Measurements from ENCODE around the gene LOC128125822. TPM values are rescaled to one million over a fixed set of nuclear protein-coding genes. Genes with fewer than 3 reads are reported as not detected.
"Not testable (repeated sequence)": the region's sequence is repeated elsewhere in the genome, so short reads cannot be mapped to it uniquely, and the experiment has no call there.

Gene LOC128125822

DNA sequence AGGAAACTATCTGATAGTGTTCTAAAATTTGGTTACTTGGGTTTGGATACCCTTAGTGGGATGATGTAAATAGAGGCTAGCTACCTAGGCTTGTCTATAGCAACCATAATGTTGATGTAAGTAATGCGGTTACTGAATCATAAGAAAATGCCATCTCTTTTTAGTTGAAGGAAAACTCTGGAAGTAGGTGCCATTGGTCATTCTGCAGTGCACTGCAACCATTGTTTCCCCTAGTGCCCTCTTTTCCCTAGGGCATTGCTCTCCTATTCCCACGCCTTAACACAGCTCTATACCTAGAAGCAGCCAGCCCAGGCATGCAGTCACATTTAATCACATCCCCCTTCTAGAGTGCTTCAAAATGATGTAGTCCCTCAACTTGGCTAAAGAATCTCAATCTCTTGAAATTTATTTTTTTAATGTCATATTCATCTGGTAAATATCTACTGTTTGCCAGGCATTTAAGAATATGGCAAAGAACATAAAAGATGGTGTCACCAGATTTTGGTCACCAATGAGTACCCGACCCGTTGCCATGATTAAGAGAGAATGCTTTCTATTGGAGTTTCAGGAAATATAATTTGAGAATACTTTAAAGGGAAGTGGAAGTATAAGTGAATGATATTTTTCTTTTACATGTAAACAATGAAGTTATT, 10.4 kb downstream of the LOC128125822 start:
- no peak for DNase-seq

DNA sequence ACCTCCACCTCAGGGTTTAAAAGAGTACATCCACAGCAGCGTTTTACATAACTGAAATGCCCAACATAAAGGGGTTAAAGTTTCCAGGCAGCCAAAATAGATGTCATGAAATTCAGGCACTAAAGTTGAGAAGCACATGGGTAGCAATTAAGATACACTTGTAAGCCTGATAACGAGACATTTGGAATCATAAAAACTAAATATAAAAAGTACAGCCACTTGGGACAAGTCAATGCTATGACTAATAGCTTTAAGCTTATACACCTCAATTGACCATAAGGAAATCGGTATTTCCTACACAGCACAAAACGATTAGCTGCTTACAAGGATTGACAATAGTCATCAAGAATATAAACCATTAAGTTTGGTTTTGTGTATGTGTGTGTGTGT, 11.8 kb downstream of the LOC128125822 start:
- DNase-seq = no peak

DNA sequence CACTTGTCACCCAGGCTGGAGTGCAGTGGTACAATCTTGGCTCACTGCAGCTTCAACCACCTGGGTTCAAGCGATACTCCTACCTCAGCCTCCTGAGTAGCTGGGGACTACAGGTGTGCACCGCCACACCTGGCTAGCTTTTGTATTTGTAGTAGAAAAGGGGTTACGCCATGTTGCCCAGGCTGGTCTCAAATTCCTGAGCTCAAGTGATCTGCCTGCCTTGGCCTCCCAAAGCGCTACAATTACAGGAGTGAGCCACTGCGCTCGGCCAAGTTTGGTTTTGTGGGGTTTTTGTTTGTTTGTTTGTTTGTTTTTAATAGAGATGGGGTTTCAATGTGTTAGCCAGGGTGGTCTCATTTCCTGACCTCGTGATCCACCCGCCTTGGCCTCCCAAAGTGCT, 12.3 kb downstream of the LOC128125822 start:
- DNase-seq = no peak

DNA sequence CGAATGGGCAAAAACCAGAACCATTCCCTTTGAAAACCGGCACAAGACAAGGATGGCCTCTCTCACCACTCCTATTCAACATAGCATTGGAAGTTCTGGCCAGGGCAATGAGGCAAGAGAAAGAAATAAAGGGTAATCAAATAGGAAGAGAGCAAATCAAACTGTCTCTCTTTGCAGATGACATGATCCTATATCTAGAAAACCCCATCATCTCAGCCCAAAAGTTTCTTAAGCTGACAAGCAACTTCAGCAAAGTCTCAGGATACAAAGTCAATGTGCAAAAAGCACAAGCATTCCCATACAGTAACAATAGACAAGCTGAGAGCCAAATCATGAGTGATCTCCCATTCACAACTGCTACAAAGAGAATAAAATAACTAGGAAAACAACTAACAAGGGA, 13.4 kb downstream of the LOC128125822 start:
- not testable (repeated sequence) for DNase-seq

DNA sequence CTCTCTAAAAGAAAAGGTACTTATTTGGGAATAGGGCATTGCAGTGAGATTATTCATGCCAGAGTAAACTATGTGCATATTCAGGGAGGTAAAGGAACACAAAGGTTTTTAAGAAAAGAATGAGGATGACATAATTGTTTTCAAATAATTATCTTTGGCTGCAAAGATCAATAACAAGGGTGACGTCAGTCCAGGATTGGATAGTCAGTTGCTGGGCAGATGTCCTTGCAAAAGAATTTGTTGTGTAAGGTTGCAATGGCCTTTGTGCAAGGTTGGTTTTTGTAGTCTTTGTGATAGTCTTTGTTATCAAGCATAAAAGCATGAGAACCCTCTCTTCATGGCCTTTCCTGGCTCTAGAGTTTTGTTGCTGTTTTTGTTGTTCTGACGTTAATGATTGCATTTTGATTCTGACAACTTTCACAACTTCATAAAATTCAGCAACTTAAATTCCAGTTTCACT, 17.7 kb downstream of the LOC128125822 start:
- no peak for DNase-seq

DNA sequence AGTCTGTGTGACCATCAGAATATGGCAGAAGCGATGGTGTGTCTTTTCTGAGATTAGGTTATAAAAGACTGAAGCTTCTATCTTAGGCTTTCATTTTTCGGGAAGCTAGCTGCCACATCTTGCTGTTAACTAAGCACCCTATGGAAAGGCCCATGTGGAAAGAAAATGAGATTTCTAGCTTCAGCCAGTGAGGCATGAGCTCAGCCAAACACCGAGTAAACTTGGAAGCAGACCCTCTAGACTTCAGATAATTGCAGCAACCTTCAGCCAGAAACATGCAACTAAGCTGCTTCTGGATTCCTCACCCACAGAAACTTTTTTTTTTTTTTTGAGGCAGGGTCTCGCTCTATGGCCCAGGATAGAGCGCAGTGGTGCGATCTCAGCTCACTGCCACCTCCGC, 20.6 kb downstream of the LOC128125822 start:
- no peak for DNase-seq

DNA sequence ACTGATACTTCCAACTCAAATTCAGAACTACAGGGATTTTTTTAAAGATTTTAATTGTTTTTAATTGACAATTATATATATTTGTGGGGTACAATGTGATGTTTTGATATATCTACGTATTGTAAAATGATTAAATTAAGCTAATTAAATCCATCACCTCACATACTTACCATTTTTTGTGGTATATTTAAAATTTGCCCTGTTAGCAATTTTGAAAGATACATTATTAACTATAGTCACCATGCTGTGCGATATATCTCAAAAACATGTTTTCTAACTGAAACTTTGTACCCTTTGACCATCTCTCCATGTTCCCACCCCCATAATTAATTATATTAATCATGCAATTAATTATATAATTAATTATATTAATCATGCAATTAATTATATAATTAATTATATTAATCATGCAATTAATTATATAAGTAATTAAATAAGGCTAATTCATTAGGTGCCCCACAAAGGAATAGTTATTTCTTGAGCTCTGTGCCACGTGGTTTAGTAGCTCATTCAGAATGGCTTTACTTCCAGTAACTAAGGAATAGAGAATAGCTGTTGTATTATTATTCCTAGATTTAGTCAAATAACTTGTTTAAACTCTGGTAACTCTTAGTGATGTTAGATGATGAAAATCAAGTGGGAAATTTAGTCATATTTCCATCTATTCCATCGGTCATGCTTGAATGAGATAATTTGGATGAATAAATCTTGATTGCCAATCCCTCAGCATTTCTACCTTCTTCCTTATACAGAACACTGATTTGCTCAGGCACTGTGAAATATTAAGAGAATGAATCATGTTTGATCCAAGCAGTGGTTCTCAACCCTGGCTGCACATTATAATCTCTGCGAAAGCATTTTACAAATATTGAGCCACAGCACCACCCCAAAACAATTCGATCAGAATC, 25.1 kb downstream of the LOC128125822 start:
- no peak for DNase-seq

DNA sequence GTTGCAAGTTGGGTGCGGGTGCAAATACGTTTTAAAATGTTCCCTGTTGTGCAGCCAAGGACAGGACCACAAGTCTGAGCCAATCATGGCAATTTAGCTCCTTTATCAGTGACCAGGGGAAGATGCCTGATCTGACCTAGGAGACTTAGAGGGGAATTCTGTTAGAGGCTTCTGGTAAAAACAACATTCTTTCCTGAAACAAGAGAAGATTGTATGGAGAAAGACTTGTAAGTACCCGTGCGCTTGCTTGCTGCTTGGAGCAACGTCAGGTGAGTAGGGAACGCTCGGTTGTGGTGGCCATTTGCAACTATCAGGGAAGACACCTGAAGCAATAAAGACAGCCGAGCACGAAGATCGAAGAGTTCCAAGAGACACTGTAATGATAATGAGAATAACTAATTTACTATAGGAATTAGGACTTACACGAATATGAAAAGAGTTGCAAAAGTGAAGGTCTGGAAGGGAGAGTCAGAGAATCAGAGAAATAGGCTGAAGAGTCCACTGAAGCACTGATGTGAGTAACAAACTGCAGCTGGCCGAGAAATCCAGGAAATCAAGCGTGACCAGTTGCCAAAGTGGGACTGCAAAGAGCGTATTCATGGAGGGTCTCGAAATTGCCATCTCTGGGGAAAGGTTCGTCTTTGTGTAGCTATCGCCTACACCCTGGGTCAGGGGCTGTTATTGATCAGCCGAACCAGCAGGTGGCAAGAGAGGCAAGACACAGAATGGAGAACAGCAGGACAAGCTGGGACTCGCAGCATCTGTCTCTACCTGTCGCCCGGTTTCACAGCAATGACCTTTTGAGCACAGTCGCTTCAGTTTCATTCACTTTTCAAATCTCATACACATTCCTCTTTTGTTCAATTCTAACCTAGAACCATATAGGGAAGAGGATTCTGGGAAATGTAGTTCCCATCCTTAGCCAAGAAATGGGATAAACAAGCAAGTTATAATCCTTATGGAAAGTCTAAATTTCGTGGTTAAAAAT, 26.1 kb downstream of the LOC128125822 start:
- peak; percentile 69 to 75 for DNase-seq

DNA sequence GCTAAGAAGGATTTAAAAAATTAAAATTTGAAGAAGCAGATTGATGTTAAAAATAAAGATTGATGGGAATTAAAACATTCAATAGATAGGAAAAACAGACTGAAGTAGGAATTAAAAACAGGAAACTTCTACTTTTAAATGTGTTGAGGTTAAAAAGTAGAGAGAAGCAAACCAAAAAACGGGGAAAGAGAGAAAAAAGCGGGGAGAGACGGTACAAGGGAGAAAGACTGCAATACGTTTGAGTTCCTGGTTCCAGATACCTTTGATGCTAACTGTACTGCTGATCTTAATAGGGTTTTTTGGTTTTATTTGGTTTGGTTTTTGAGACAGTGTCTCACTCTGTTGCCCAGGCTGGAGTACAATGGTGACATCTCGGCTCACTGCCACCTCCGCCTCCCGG, 27.0 kb downstream of the LOC128125822 start:
- no peak for DNase-seq

DNA sequence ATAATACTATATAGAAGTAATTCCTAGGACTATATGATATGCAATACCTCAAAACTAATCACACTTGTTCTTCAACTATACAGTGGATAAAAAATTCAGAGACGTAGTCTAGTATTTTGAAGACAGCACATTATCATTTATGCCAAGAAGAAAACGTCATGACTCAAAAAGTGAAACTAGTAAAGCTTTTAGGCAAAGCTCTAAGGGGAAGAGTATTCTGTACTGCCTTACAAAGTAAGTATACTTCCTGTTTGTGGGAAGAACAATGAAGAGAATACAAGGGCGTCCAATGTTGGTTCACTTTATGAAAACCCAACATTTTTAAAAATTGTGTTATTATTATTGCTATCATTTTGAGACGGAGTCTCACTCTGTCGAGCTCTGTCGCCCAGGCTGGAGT, 27.9 kb downstream of the LOC128125822 start:
- DNase-seq = no peak

DNA sequence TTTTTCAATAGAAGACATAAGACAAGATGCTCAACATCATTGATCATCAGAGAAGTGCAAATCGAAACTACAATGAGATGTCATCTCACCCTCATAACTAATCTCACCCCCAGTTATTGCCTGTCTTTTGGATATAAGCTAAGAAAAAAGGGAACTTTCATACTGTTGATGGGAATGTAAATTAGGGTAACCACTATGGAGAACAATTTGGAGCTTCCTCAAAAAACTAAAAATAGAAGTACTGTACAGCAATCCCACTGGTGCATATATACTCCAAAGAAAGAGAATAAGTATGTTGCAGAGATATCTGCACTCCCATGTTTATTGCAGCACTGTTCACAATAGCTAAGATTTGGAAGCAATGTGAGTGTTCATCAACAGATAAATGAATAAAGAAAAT, 37.0 kb downstream of the LOC128125822 start:
- DNase-seq = no peak

DNA sequence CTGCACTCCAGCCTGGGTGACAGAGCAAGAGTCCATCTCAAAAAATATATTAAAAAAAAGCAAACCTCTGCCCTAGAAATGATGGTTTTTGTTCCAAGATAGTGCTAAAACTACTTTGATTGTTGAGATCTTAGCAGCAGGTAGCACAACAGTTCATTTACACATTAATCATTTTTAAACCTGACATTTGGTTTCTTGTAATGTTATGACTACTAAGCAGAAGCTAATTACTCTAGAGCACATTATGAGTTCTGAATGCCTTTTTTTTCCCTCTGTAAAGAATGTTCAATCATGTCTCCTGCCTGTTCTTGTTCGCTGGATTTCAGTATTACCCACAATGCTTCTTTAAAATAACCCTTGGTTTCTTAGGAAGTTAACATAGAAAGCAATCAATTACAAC, 38.7 kb downstream of the LOC128125822 start:
- no peak for DNase-seq

DNA sequence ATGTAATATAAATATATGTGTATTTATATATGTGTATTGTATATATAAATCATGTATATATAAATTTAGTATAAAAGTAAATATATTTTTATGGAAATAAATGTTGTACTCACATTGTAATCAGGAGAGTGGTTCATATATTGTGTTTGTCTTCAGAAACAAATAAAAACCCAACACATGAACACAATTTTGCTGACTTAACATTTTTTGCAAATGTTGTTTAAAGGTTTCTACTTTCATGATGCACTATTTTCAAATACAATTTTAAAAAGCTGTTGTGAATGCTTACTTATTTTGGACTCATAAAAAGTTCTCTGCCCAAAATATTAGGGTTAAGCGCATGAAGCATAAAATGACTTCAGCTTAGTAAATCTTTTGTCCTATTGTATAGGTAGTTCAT, 39.3 kb downstream of the LOC128125822 start:
- no peak for DNase-seq

DNA sequence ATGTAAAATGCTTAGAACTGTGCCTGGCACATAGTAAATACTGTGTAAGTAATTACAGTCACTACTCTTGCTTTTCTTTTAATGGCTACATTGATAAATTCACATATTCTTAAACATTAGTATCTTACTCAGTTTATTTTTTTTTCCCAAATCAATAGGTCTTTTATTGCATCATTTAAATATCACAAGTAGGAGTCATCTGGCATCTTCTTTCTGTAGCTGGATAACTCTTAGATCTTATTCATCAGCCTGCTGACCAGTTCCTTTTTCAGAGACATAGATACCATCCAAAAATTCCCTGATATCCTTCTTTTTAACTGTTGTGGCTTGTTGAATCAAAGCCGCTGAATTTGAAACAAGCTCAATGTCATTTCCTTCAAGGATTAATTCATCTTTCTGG, 43.3 kb downstream of the LOC128125822 start:
- DNase-seq = no peak

Other genes with a start within 250 kb of the LOC128125822 start
- 100 to 1,000 TPM in 1 of 5 donors, 10 to 100 TPM in 4; 49.1 to 104 (median 83.5) TPM for gene PTP4A1, start within 50 bp of the LOC128125822 start, polyA plus RNA-seq (ENCODE audit: insufficient read depth in 1 of 5, insufficient read length in 5 of 5, low replicate concordance in 1 of 5)
- gene PHF3, start 63.3 kb downstream of the LOC128125822 start, polyA plus RNA-seq (ENCODE audit: insufficient read depth in 1 of 5, insufficient read length in 5 of 5, low replicate concordance in 1 of 5) = 10 to 100 TPM; 43.7 to 75.3 (median 71.1) TPM